Sigmoid colon (tissue), 7 donors: ENCODE data around the gene GAGE10. TPM values are rescaled to one million over a fixed set of nuclear protein-coding genes. Genes with fewer than 3 reads are reported as not detected.
A peak's percentile ranks its signal among the peaks of the same experiment; 100 is the strongest.
"Not testable (repeated sequence)": the region's sequence is repeated elsewhere in the genome, so short reads cannot be mapped to it uniquely, and the experiment has no call there.

ENCODE experiments used
- DNase-seq: peaks from one replicate; pipeline ENCODE4 v3.0.0-alpha.2; 2019
- H3K27ac ChIP-seq, 4 donors: fragments of 200-600 bp; sonication (generic); one replicate each; pipeline ENCODE4 v1.5.1; 2016 to 2019; ENCODE audit warnings: mild to moderate bottlenecking in 1 of 4
- H3K27me3 ChIP-seq, 3 donors: fragments of 200-600 bp; sonication (generic); one replicate each; pipeline ENCODE4 v1.5.1; 2019; ENCODE audit warnings: mild to moderate bottlenecking in 1 of 3
- H3K36me3 ChIP-seq, 4 donors: fragments of 200-600 bp; sonication (generic); one replicate each; pipeline ENCODE4 v1.5.1; 2016 to 2019
- H3K4me1 ChIP-seq, 4 donors: fragments of 200-600 bp; sonication (generic); one replicate each; pipeline ENCODE4 v1.5.1; 2017 to 2019
- H3K4me3 ChIP-seq, 4 donors: fragments of 200-600 bp; sonication (generic); one replicate each; pipeline ENCODE4 v1.5.1; 2017 to 2019; ENCODE audit warnings: mild to moderate bottlenecking in 2 of 4, moderate library complexity in 1 of 4
- H3K9me3 ChIP-seq, 4 donors: fragments of 200-600 bp in 3 of 4; sonication (generic) in 3 of 4; one replicate each; pipeline versions ENCODE4 v1.5.1 to v1.6.1; 2013 to 2019
- EP300 ChIP-seq, 4 donors: sonication (generic); formaldehyde crosslinking; IDR thresholded peaks; one replicate each; pipeline ENCODE4 v1.6.1; 2017; ENCODE audit warnings: antibody characterized with exemption in 4 of 4
- WGBS, 2 donors: extraction: QIAGEN DNeasy Blood & Tissue Kit; methylation state at CpG; one replicate each; pipeline ENCODE4 v1.1.7; 2013; 5-methylcytosine and 5-hydroxymethylcytosine counted together
- intact Hi-C: fragments of 100-400 bp; cut with DNase I; formaldehyde crosslinking; loops from one replicate; pipeline ENCODE4 v1.15.1; 2023
- polyA plus RNA-seq, 3 donors: library from polyadenylated mRNA; stranded (reverse); fragments of 200-250 nt; gene quantifications; one replicate each; pipeline ENCODE4 v1.2.3, GENCODE V29; 2013
- total RNA-seq, 4 donors: library from RNA; depleted of rRNA; stranded (reverse); fragments of >200 nt; gene quantifications; one replicate each; pipeline ENCODE4 v1.1.0, GENCODE V29; 2016
- donor health status: healthy with polysubstance abuse.
- donor health status: Bipolar disorder and iron deficiency.
- donor health status: healthy.

GAGE10 gene
- total and polyA plus RNA-seq, 7 donors = not detected

- intact Hi-C loops, H3K4me3 ChIP-seq, H3K4me1 ChIP-seq, H3K36me3 ChIP-seq, H3K27me3 ChIP-seq, H3K9me3 ChIP-seq, H3K27ac ChIP-seq: not testable (repeated sequence)
- peak; percentile 83 for DNase-seq
- peak in 1 of 4 donors; percentile 15 for TF ChIP-seq EP300 (IDR thresholded peaks at IDR 0.05)
- 89 to 91% methylated on average over 7 of the region's 11 CpGs for WGBS, 2 donors
Observed at GRCh38 chrX:49346150-49346549, 42.7 kb downstream of the GAGE10 start.

Other genes starting within 250 kb of the GAGE10 start
- 1 to 10 TPM in 3 of 4 donors, under 1 TPM in 1; 0.71 to 3.9 (median 1.3) TPM for gene CCDC120, start 244.6 kb upstream of the GAGE10 start, total RNA-seq
- 1 to 10 TPM; 4.2 to 7.6 (median 4.2) TPM for gene CCDC120, start 244.6 kb upstream of the GAGE10 start, polyA plus RNA-seq
- gene PRAF2, start 229.6 kb upstream of the GAGE10 start, total RNA-seq = 10 to 100 TPM; 18.2 to 20.2 (median 19.0) TPM
- 10 to 100 TPM in 1 of 3 donors, 1 to 10 TPM in 2; 2.8 to 15.2 (median 8.4) TPM for gene PRAF2, start 229.6 kb upstream of the GAGE10 start, polyA plus RNA-seq
- 100 to 1,000 TPM in 1 of 4 donors, 10 to 100 TPM in 3; 78.5 to 102 (median 93.5) TPM for gene WDR45, start 223.8 kb upstream of the GAGE10 start, total RNA-seq
- 10 to 100 TPM; 49.5 to 57.1 (median 55.5) TPM for gene WDR45, start 223.8 kb upstream of the GAGE10 start, polyA plus RNA-seq
- 10 to 100 TPM; 14.4 to 25.0 (median 23.6) TPM for gene GPKOW, start 179.9 kb upstream of the GAGE10 start, total RNA-seq
- 10 to 100 TPM; 23.4 to 24.6 (median 24.3) TPM for gene GPKOW, start 179.9 kb upstream of the GAGE10 start, polyA plus RNA-seq
- gene MAGIX, start 140.9 kb upstream of the GAGE10 start, total RNA-seq = 1 to 10 TPM; 1.4 to 3.1 (median 1.8) TPM
- 10 to 100 TPM in 2 of 3 donors, 1 to 10 TPM in 1; 7.7 to 24.0 (median 13.6) TPM for gene MAGIX, start 140.9 kb upstream of the GAGE10 start, polyA plus RNA-seq
- 10 to 100 TPM; 39.0 to 65.1 (median 48.9) TPM for gene PLP2, start 131.7 kb upstream of the GAGE10 start, total RNA-seq
- gene PLP2, start 131.7 kb upstream of the GAGE10 start, polyA plus RNA-seq = 100 to 1,000 TPM in 1 of 3 donors, 10 to 100 TPM in 2; 61.7 to 185 (median 88.9) TPM
- gene PRICKLE3, start 117.3 kb upstream of the GAGE10 start, total RNA-seq = 10 to 100 TPM in 2 of 4 donors, 1 to 10 TPM in 2; 7.7 to 13.0 (median 10.4) TPM
- 1 to 10 TPM; 4.8 to 9.8 (median 6.0) TPM for gene PRICKLE3, start 117.3 kb upstream of the GAGE10 start, polyA plus RNA-seq
- gene SYP, start 103.5 kb upstream of the GAGE10 start, total RNA-seq = 10 to 100 TPM in 2 of 4 donors, 1 to 10 TPM in 2; 4.1 to 14.6 (median 10.9) TPM
- gene SYP, start 103.5 kb upstream of the GAGE10 start, polyA plus RNA-seq = 10 to 100 TPM in 1 of 3 donors, 1 to 10 TPM in 2; 1.2 to 20.2 (median 1.4) TPM
- under 1 TPM in 2 of 4 donors, not detected in 2; 0.14 to 0.16 TPM for gene CACNA1F, start 70.3 kb upstream of the GAGE10 start, total RNA-seq
- gene CACNA1F, start 70.3 kb upstream of the GAGE10 start, polyA plus RNA-seq = under 1 TPM in 2 of 3 donors, not detected in 1; under 0.01 to 0.70 TPM
- gene CCDC22, start 68.2 kb upstream of the GAGE10 start, total RNA-seq = 10 to 100 TPM; 11.1 to 15.0 (median 12.6) TPM
- gene CCDC22, start 68.2 kb upstream of the GAGE10 start, polyA plus RNA-seq = 10 to 100 TPM in 1 of 3 donors, 1 to 10 TPM in 2; 9.0 to 16.1 (median 9.6) TPM
- not detected for gene FOXP3, start 38.9 kb upstream of the GAGE10 start, total RNA-seq
- 1 to 10 TPM in 1 of 3 donors, not detected in 2; 3.1 TPM for gene FOXP3, start 38.9 kb upstream of the GAGE10 start, polyA plus RNA-seq
- 10 to 100 TPM in 2 of 4 donors, 1 to 10 TPM in 2; 8.6 to 13.7 (median 10.1) TPM for gene PPP1R3F, start 33.9 kb upstream of the GAGE10 start, total RNA-seq
- gene PPP1R3F, start 33.9 kb upstream of the GAGE10 start, polyA plus RNA-seq = 1 to 10 TPM; 2.2 to 5.4 (median 3.9) TPM
- gene GAGE12J, start 18.4 kb downstream of the GAGE10 start, total RNA-seq = not detected
- not detected for gene GAGE12J, start 18.4 kb downstream of the GAGE10 start, polyA plus RNA-seq
- gene GAGE13, start 27.9 kb downstream of the GAGE10 start, total RNA-seq = not detected
- not detected for gene GAGE13, start 27.9 kb downstream of the GAGE10 start, polyA plus RNA-seq
- gene GAGE12C, start 228.5 kb downstream of the GAGE10 start, total RNA-seq = not detected
- not detected for gene GAGE12C, start 228.5 kb downstream of the GAGE10 start, polyA plus RNA-seq
- gene GAGE12D, start 238.1 kb downstream of the GAGE10 start, total RNA-seq = not detected
- not detected for gene GAGE12D, start 238.1 kb downstream of the GAGE10 start, polyA plus RNA-seq
- gene GAGE12E, start 247.6 kb downstream of the GAGE10 start, total RNA-seq = not detected
- not detected for gene GAGE12E, start 247.6 kb downstream of the GAGE10 start, polyA plus RNA-seq